Ascending aorta (tissue), 2 donors: ENCODE measurements around the gene HS3ST3B1. TPM values are rescaled to one million over a fixed set of nuclear protein-coding genes. Genes with fewer than 3 reads are reported as not detected.

Experiments
- DNase-seq, 2 donors: peaks; one replicate each; pipeline ENCODE4 v3.0.0-alpha.2; 2019; ENCODE audit warnings: low spot score in 2 of 2
- H3K27ac ChIP-seq, 2 donors: fragments of 200-600 bp; sonication (generic); one replicate each; pipeline ENCODE4 v1.5.1; 2016 to 2017; ENCODE audit warnings: mild to moderate bottlenecking in 1 of 2
- H3K27me3 ChIP-seq: fragments of 200-600 bp; sonication (generic); one replicate; pipeline ENCODE4 v1.5.1; 2017
- H3K36me3 ChIP-seq, 2 donors: fragments of 200-600 bp; sonication (generic); one replicate each; pipeline ENCODE4 v1.5.1; 2016
- H3K4me1 ChIP-seq, 2 donors: fragments of 200-600 bp; sonication (generic); one replicate each; pipeline ENCODE4 v1.5.1; 2016 to 2017; ENCODE audit warnings: mild to moderate bottlenecking in 1 of 2
- H3K4me3 ChIP-seq, 2 donors: fragments of 200-600 bp; sonication (generic); one replicate each; pipeline ENCODE4 v1.5.1; 2016 to 2017; ENCODE audit warnings: mild to moderate bottlenecking in 1 of 2
- H3K9me3 ChIP-seq, 2 donors: fragments of 200-600 bp; sonication (generic); one replicate each; pipeline ENCODE4 v1.5.1; 2016
- CTCF ChIP-seq, 3 experiments: fragments of 200-600 bp in 2 of 3; fragments of 450-650 bp in 1 of 3; sonication (generic) in 2 of 3; IDR thresholded peaks; one replicate each; pipeline ENCODE4 v1.5.1; 2016 to 2019; ENCODE audit warnings: antibody characterized with exemption in 3 of 3, mild to moderate bottlenecking in 1 of 3, moderate library complexity in 1 of 3
- intact Hi-C: fragments of 100-400 bp; cut with DNase I; formaldehyde crosslinking; loops from one replicate; pipeline ENCODE4 v1.15.1; 2023
- total RNA-seq: library from RNA; depleted of rRNA; stranded (reverse); fragments of >200 nt; gene quantifications from one replicate; pipeline ENCODE4 v1.1.0, GENCODE V29; 2016

The HS3ST3B1 gene
- total RNA-seq, 1 donor from 2014 or later: 14.6 TPM

- Histone ChIP-seq H3K4me3 (no peak overlapping the region), H3K27ac (no peak overlapping the region), H3K27me3 (peaks cover 2% of the 10 kb centered on the region), H3K9me3 (no peaks in the 10 kb centered on the region), H3K36me3 (no peaks in the 10 kb centered on the region), H3K4me1 (peaks cover 3 to 9% of the 10 kb centered on the region in 2 donors)
- intact Hi-C loops: no loop called here
- TF ChIP-seq CTCF (IDR thresholded peaks at IDR 0.05): no peak
- DNase-seq: no peak
Measured at GRCh38 chr17:14311186-14311705, 10.4 kb downstream of the HS3ST3B1 start.

DNA sequence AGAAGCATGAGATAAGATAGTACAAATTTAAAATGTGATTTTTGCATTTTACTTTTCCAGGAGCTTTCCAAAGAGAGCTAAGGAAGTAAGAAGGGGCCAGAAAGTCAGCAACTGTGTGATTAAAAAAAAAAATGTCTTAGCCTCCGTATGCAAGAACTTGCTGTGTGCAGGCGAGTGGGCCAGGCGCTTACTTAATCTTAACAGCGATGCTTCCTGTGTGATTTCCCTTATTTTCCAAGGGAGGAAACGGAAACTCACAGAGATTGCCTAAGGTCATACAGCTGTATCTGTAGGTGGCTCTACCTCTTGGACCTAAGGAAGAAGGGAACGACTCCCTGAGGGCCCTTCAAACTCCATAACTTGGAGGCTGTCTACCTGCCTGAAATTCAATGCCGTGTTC lies 11.1 kb downstream of the HS3ST3B1 start:
- no peak for DNase-seq
- Histone ChIP-seq H3K36me3 (no peaks in the 10 kb centered on the region), H3K9me3 (no peaks in the 10 kb centered on the region), H3K27ac (no peak overlapping the region), H3K4me3 (no peak overlapping the region), H3K27me3 (peaks cover 2% of the 10 kb centered on the region), H3K4me1 (peaks cover 3 to 9% of the 10 kb centered on the region in 2 donors)
- intact Hi-C loops: no loop called here
- no peak for TF ChIP-seq CTCF (IDR thresholded peaks at IDR 0.05)

DNA sequence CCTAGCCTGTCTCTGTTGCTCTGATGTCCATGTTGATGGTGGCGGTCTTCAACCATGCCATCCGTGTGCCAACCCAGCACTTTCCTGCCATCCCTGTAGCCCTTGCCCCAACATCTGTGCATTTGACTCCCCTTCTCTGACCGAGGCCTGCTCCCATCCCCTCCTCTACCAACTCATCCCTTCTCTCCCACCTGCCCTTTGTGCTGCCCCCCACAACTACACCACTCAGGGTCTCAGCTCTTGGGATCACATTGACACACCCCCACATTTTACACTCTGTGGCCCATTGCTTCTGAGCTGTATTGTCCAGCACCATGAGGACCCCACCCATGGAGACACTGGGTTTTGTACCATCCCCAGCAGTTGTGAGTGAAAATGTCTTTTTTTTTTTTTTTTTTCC lies 11.6 kb downstream of the HS3ST3B1 start:
- H3K27me3 ChIP-seq: peaks cover 2% of the 10 kb centered on the region
- H3K27ac ChIP-seq: no peak overlapping the region
- DNase-seq: no peak
- H3K36me3 ChIP-seq: no peaks in the 10 kb centered on the region
- intact Hi-C loops: no loop called here
- no peak overlapping the region for H3K4me3 ChIP-seq
- H3K9me3 ChIP-seq: no peaks in the 10 kb centered on the region
- no peak for TF ChIP-seq CTCF (IDR thresholded peaks at IDR 0.05)
- peaks cover 3 to 9% of the 10 kb centered on the region in 2 donors for H3K4me1 ChIP-seq

DNA sequence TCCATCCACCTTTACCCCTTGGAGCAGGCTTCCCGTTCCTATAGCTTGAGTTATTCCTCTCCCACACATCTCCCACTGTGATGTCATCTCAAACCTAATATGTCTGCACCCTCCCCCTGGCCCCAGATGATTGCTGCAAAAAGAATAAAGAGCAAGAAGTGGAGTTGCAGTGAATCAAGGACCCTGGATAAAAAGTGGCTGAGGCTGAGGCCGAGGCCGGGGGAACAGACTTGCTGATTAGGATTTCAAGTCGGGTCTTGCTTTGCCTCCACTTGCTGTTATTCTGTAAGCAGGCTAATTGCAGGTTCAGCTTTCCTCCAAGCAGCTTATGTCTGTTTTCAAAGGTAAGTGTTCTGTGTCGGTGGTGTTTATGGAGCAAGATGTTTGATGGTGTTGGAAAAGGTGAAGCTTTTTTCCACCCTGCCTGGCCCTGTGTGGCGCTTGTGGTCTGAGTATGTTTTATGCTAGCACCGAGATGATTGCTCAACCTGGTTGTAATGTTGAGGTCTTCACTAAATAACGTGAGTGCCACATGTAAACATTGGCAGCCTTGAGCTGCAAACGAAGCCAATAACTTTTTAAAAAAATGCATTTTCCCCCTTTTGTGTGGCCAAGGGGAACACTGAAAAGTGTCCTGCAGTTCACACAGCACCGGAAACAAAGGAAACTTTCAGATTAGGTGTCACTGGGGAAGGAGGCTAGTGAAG lies 15.4 kb downstream of the HS3ST3B1 start:
- Histone ChIP-seq H3K4me3 (no peak overlapping the region), H3K4me1 (no peaks in the 10 kb centered on the region), H3K27me3 (no peaks in the 10 kb centered on the region), H3K27ac (no peak overlapping the region), H3K36me3 (no peaks in the 10 kb centered on the region), H3K9me3 (no peaks in the 10 kb centered on the region)
- intact Hi-C loops: no loop called here
- TF ChIP-seq CTCF (IDR thresholded peaks at IDR 0.05): no peak
- no peak for DNase-seq

DNA sequence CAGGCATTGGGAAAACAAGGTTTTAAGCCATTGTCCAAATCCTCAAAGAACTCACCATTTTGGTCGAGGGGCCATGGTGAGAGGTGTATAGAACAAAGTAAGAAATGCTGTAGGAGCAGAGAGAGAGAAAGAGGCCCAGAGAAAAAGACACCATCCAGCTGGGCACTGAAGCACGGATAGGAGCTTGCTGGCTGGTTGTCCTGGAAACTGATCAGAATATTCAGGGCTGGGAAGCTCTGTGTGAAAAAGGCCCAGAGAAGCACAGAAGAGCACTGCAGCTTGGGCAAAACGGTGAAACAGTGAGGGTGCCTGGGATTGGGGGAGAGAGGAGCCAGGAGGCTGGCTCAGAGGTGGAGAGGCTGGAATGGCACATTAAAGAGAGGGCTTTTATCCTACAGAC lies 16.5 kb downstream of the HS3ST3B1 start:
- Histone ChIP-seq H3K4me3 (no peak overlapping the region), H3K4me1 (no peaks in the 10 kb centered on the region), H3K27me3 (no peaks in the 10 kb centered on the region), H3K36me3 (no peaks in the 10 kb centered on the region), H3K27ac (no peak overlapping the region), H3K9me3 (no peaks in the 10 kb centered on the region)
- DNase-seq: no peak
- intact Hi-C loops: no loop called here
- TF ChIP-seq CTCF (IDR thresholded peaks at IDR 0.05): no peak
